ENCODE measurements around the gene TRPC4AP. TPM values are rescaled to one million over a fixed set of nuclear protein-coding genes. Genes with fewer than 3 reads are reported as not detected.
"Not testable (repeated sequence)": the region's sequence is repeated elsewhere in the genome, so short reads cannot be mapped to it uniquely, and the experiment has no call there.

Gene TRPC4AP
- total RNA-seq, 1 donor: 98.8 TPM

- peaks cover 7% of the 10 kb centered on the region for H3K4me1 ChIP-seq (ENCODE audit: insufficient read depth, low read length)
- H2AFZ ChIP-seq (ENCODE audit: low read length): no peak overlapping the region
- no peaks in the 10 kb centered on the region for H3K27me3 ChIP-seq (ENCODE audit: insufficient read depth, low read length)
- H3K36me3 ChIP-seq (ENCODE audit: insufficient read depth, low read length): peaks cover 17% of the 10 kb centered on the region
- H3K4me2 ChIP-seq (ENCODE audit: insufficient read depth, low read length): no peak overlapping the region
- H3K4me3 ChIP-seq (ENCODE audit: insufficient read depth, low read length): no peak overlapping the region
- H3K9me3 ChIP-seq (ENCODE audit: low read depth, low read length): no peaks in the 10 kb centered on the region
- DNase-seq (ENCODE audit: insufficient read length, low spot score, missing footprints): peak; percentile 30
- peaks cover 67% of the 10 kb centered on the region for H3K79me2 ChIP-seq (ENCODE audit: insufficient read depth, low read length)
- no peak for TF ChIP-seq CTCF (IDR thresholded peaks at IDR 0.05; ENCODE audit: extremely low read depth, low read depth, low read length)
- H4K20me1 ChIP-seq (ENCODE audit: insufficient read depth, low read length): peaks cover 38% of the 10 kb centered on the region
- no peak overlapping the region for H3K27ac ChIP-seq (ENCODE audit: low read depth, low read length)
These were observed 15.3 kb downstream of the TRPC4AP start for GRCh38 chr20:35077341-35077740.

- not testable (repeated sequence) for H3K27me3 ChIP-seq (ENCODE audit: insufficient read depth, low read length); H3K27ac ChIP-seq (ENCODE audit: low read depth, low read length); H2AFZ ChIP-seq (ENCODE audit: low read length); H3K4me3 ChIP-seq (ENCODE audit: insufficient read depth, low read length); H3K4me2 ChIP-seq (ENCODE audit: insufficient read depth, low read length); H3K4me1 ChIP-seq (ENCODE audit: insufficient read depth, low read length); H3K9me3 ChIP-seq (ENCODE audit: low read depth, low read length); DNase-seq (ENCODE audit: insufficient read length, low spot score, missing footprints)
- H3K79me2 ChIP-seq (ENCODE audit: insufficient read depth, low read length): peaks cover 56% of the 10 kb centered on the region
- peaks cover 23% of the 10 kb centered on the region for H4K20me1 ChIP-seq (ENCODE audit: insufficient read depth, low read length)
- H3K36me3 ChIP-seq (ENCODE audit: insufficient read depth, low read length): peaks cover 25% of the 10 kb centered on the region
These were observed 21.0 kb downstream of the TRPC4AP start for GRCh38 chr20:35071436-35072153.

GRCh38 chr20:35066194-35066593, 26.4 kb downstream of the TRPC4AP start:
- no peaks in the 10 kb centered on the region for H3K9me3 ChIP-seq (ENCODE audit: low read depth, low read length)
- peaks cover 33% of the 10 kb centered on the region for H3K36me3 ChIP-seq (ENCODE audit: insufficient read depth, low read length)
- H3K4me3 ChIP-seq (ENCODE audit: insufficient read depth, low read length): no peak overlapping the region
- TF ChIP-seq CTCF (IDR thresholded peaks at IDR 0.05; ENCODE audit: extremely low read depth, low read depth, low read length): no peak
- H3K27ac ChIP-seq (ENCODE audit: low read depth, low read length): no peak overlapping the region
- no peaks in the 10 kb centered on the region for H3K4me1 ChIP-seq (ENCODE audit: insufficient read depth, low read length)
- H3K4me2 ChIP-seq (ENCODE audit: insufficient read depth, low read length): no peak overlapping the region
- H4K20me1 ChIP-seq (ENCODE audit: insufficient read depth, low read length): peaks cover 65% of the 10 kb centered on the region
- H3K27me3 ChIP-seq (ENCODE audit: insufficient read depth, low read length): no peaks in the 10 kb centered on the region
- no peak for DNase-seq (ENCODE audit: insufficient read length, low spot score, missing footprints)
- peaks cover 94% of the 10 kb centered on the region for H3K79me2 ChIP-seq (ENCODE audit: insufficient read depth, low read length)
- no peak overlapping the region for H2AFZ ChIP-seq (ENCODE audit: low read length)

GRCh38 chr20:35065181-35065580, 27.4 kb downstream of the TRPC4AP start:
- Histone ChIP-seq H3K27ac (ENCODE audit: low read depth, low read length) (no peak overlapping the region), H3K9me3 (ENCODE audit: low read depth, low read length) (no peaks in the 10 kb centered on the region), H3K27me3 (ENCODE audit: insufficient read depth, low read length) (no peaks in the 10 kb centered on the region), H2AFZ (ENCODE audit: low read length) (no peak overlapping the region), H3K4me1 (ENCODE audit: insufficient read depth, low read length) (no peaks in the 10 kb centered on the region), H3K4me2 (ENCODE audit: insufficient read depth, low read length) (no peak overlapping the region), H4K20me1 (ENCODE audit: insufficient read depth, low read length) (peaks cover 70% of the 10 kb centered on the region), H3K36me3 (ENCODE audit: insufficient read depth, low read length) (peaks cover 33% of the 10 kb centered on the region), H3K79me2 (ENCODE audit: insufficient read depth, low read length) (peaks cover 97% of the 10 kb centered on the region), H3K4me3 (ENCODE audit: insufficient read depth, low read length) (no peak overlapping the region)
- no peak for DNase-seq (ENCODE audit: insufficient read length, low spot score, missing footprints)
- TF ChIP-seq CTCF (IDR thresholded peaks at IDR 0.05; ENCODE audit: extremely low read depth, low read depth, low read length): no peak

Data from osteoblast (primary cell).